ENCODE measurements around the gene BCAR1.

- TF ChIP-seq CTCF (conservative IDR thresholded peaks at IDR 0.05; ENCODE audit: low read length) (no peak), EZH2phosphoT487 (IDR thresholded peaks at IDR 0.05; ENCODE audit: borderline replicate concordance) (no peak)
Observed at GRCh38 chr16:75244844-75245758, 6.3 kb downstream of the BCAR1 start.
